GM23338 (cell line): ENCODE results near the gene NFATC3. TPM values are rescaled to one million over a fixed set of nuclear protein-coding genes. Genes with fewer than 3 reads are reported as not detected.

Experiments used
- ATAC-seq: fragments of 200-7000 bp; cut with Tn5 transposase; 3 replicates; pipeline ENCODE4 v1.9.1; 2020
- DNase-seq: peaks from one replicate; pipeline ENCODE4 v3.0.0-alpha.2; 2015; ENCODE audit warnings: low spot score
- H2AFZ ChIP-seq: fragments of 200-600 bp; sonication (generic); 2 replicates; pipeline ENCODE4 v1.8.0; 2016; ENCODE audit warnings: antibody characterized with exemption, mild to moderate bottlenecking, moderate library complexity
- H3F3A ChIP-seq: fragments of 200-600 bp; sonication (generic); replicated peaks from 2 replicates; pipeline ENCODE4 v1.8.0; 2017; ENCODE audit warnings: antibody characterized with exemption, mixed run types, low read depth
- H3K27ac ChIP-seq: fragments of 200-600 bp; sonication (generic); 2 replicates; pipeline ENCODE4 v1.6.1; 2016; ENCODE audit warnings: low read depth
- H3K27me3 ChIP-seq: fragments of 200-600 bp; sonication (generic); 2 replicates; pipeline ENCODE4 v1.8.0; 2016; ENCODE audit warnings: mild to moderate bottlenecking, mixed run types, moderate library complexity; ENCODE audit not compliant: insufficient read depth
- H3K36me3 ChIP-seq: fragments of 200-600 bp; sonication (generic); 2 replicates; pipeline ENCODE4 v1.8.0; 2016; ENCODE audit warnings: mild to moderate bottlenecking; ENCODE audit not compliant: insufficient read depth
- H3K4me1 ChIP-seq: fragments of 200-600 bp; sonication (generic); 2 replicates; pipeline ENCODE4 v1.8.0; 2016; ENCODE audit warnings: mild to moderate bottlenecking, moderate library complexity; ENCODE audit not compliant: insufficient read depth
- H3K4me2 ChIP-seq: fragments of 200-600 bp; sonication (generic); 2 replicates; pipeline ENCODE4 v1.7.1; 2017; ENCODE audit warnings: mixed run types
- H3K4me3 ChIP-seq: fragments of 200-600 bp; sonication (generic); 2 replicates; pipeline ENCODE4 v1.6.1; 2016; ENCODE audit warnings: mixed run types
- H3K79me2 ChIP-seq: fragments of 200-600 bp; sonication (generic); replicated peaks from 2 replicates; pipeline ENCODE4 v1.8.0; 2017; ENCODE audit warnings: mild to moderate bottlenecking; ENCODE audit not compliant: insufficient read depth
- H3K9me2 ChIP-seq: fragments of 200-600 bp; sonication (generic); 2 replicates; pipeline ENCODE4 v1.8.0; 2017; ENCODE audit not compliant: insufficient read depth
- H4K20me1 ChIP-seq: fragments of 200-600 bp; sonication (generic); replicated peaks from 2 replicates; pipeline ENCODE4 v1.8.0; 2017; ENCODE audit warnings: mild to moderate bottlenecking; ENCODE audit not compliant: insufficient read depth
- H3K27ac Mint-ChIP-seq: 2 replicates; pipeline ENCODE4 v1.8.0; 2020; ENCODE audit warnings: inconsistent platforms, mild to moderate bottlenecking, moderate library complexity, mixed read lengths
- H3K27me3 Mint-ChIP-seq: 3 replicates; pipeline ENCODE4 v1.8.0; 2022; ENCODE audit warnings: low read depth, mild to moderate bottlenecking, moderate library complexity, mixed read lengths, inconsistent platforms; ENCODE audit not compliant: insufficient read depth, poor library complexity
- H3K36me3 Mint-ChIP-seq: 3 replicates; pipeline ENCODE4 v1.8.0; 2021; ENCODE audit warnings: low read depth, mild to moderate bottlenecking, inconsistent platforms, moderate library complexity, mixed read lengths
- H3K4me1 Mint-ChIP-seq: 3 replicates; pipeline ENCODE4 v1.8.0; 2020; ENCODE audit warnings: mild to moderate bottlenecking, inconsistent platforms, mixed read lengths
- H3K4me3 Mint-ChIP-seq: 3 replicates; pipeline ENCODE4 v1.8.0; 2021; ENCODE audit warnings: moderate library complexity, mild to moderate bottlenecking, inconsistent platforms, mixed read lengths
- H3K9me3 Mint-ChIP-seq: 3 replicates; pipeline ENCODE4 v1.8.0; 2020; ENCODE audit warnings: moderate library complexity, mild to moderate bottlenecking, inconsistent platforms, mixed read lengths
- CREB1 ChIP-seq: fragments of 250-450 bp; sonication (Bioruptor Pico); IDR thresholded peaks from 2 replicates; pipeline ENCODE4 v1.5.0; 2020; ENCODE audit warnings: low read depth, mild to moderate bottlenecking, moderate library complexity
- CTCF ChIP-seq, 2 experiments: fragments of 200-600 bp in 1 of 2; sonication (generic) in 1 of 2; conservative IDR thresholded peaks; 2 replicates each; pipeline versions ENCODE4 v1.5.1 to v1.6.1; 2016 to 2017; ENCODE audit warnings: antibody characterized with exemption in 2 of 2, low read depth in 2 of 2, mild to moderate bottlenecking in 2 of 2, moderate library complexity in 1 of 2
- ETS1 ChIP-seq: IDR thresholded peaks from 2 replicates; pipeline ENCODE4 v1.6.1; 2016; ENCODE audit warnings: antibody characterized with exemption
- EZH2 ChIP-seq: fragments of 200-600 bp; sonication (generic); IDR thresholded peaks from one replicate; pipeline ENCODE4 v1.8.0; 2017; ENCODE audit warnings: antibody characterized with exemption, mild to moderate bottlenecking, low read depth; ENCODE audit not compliant: unreplicated experiment
- JUNB ChIP-seq: IDR thresholded peaks from one replicate; pipeline ENCODE4 v1.6.1; 2016; ENCODE audit warnings: antibody characterized with exemption; ENCODE audit not compliant: unreplicated experiment
- POLR2AphosphoS5 ChIP-seq: IDR thresholded peaks from 2 replicates; pipeline ENCODE4 v1.6.1; 2016; ENCODE audit warnings: antibody characterized with exemption, low read depth
- REST ChIP-seq: IDR thresholded peaks from one replicate; pipeline ENCODE4 v1.6.1; 2018; ENCODE audit warnings: antibody characterized with exemption; ENCODE audit not compliant: unreplicated experiment
- ZNF114 ChIP-seq: fragments of 250-450 bp; sonication (Bioruptor Pico); IDR thresholded peaks from 2 replicates; pipeline ENCODE4 v1.5.0; 2020; ENCODE audit warnings: mild to moderate bottlenecking, moderate library complexity
- ZNF462 ChIP-seq: fragments of 250-450 bp; sonication (Bioruptor Pico); IDR thresholded peaks from 2 replicates; pipeline ENCODE4 v1.5.0; 2020; ENCODE audit warnings: mild to moderate bottlenecking, moderate library complexity
- polyA plus RNA-seq: library from polyadenylated mRNA; unstranded; fragments of >200 nt; fragmentation: Nextera tagmentation; extraction: Ambion mirVana; gene quantifications from 2 replicates; pipeline ENCODE4 v1.2.1, GENCODE V29; 2016
- total RNA-seq: library from RNA; depleted of rRNA; stranded (reverse); fragments of >200 nt; shearing (Covaris generic); gene quantifications from 2 replicates; pipeline ENCODE4 v1.2.3, GENCODE V29; 2014

NFATC3 gene
- total and polyA plus RNA-seq, 2 experiments from 2014 or later: 9.2 to 40.9 TPM

GRCh38 chr16:68233085-68233834 lies 148.1 kb downstream of the NFATC3 start (continued):
- no peak for TF ChIP-seq REST

- peak overlapping the region; percentile 83 for H3K27ac Mint-ChIP-seq
- Histone ChIP-seq H3K4me2 (peak overlapping the region; percentile 99), H4K20me1 (peaks cover 18% of the 10 kb centered on the region), H3K79me2 (peaks cover 23% of the 10 kb centered on the region), H3K9me2 (no peaks in the 10 kb centered on the region), H3K27ac (0 out of 2 replicates have a peak overlapping the region, but pooled peaks have one; percentile 26), H3K4me1 (peaks cover 17% of the 10 kb centered on the region), H3K27me3 (peaks cover 2% of the 10 kb centered on the region; the same call in 1 of the 2 replicates), H3K4me3 (peak overlapping the region; percentile 98), H3K36me3 (0 out of 2 replicates have a peak, but pooled peaks cover 4% of the 10 kb centered on the region), H3F3A (peaks cover 24% of the 10 kb centered on the region), H2AFZ (no peak overlapping the region)
- TF ChIP-seq EZH2: no peak
- TF ChIP-seq ZNF114 (CRISPR knock-in tag): no peak
- no peak for TF ChIP-seq ETS1
- TF ChIP-seq CTCF (conservative IDR thresholded peaks at IDR 0.05; ENCODE audit: low read depth in 2 of 2): no peak
- TF ChIP-seq CREB1 (CRISPR knock-in tag): no peak
- TF ChIP-seq POLR2AphosphoS5: no peak
- no peak for TF ChIP-seq JUNB
- no peak for TF ChIP-seq ZNF462 (CRISPR knock-in tag)
- H3K36me3 Mint-ChIP-seq: peaks cover 40% of the 10 kb centered on the region
- peaks cover 15% of the 10 kb centered on the region for H3K27me3 Mint-ChIP-seq
- peaks cover 4% of the 10 kb centered on the region for H3K9me3 Mint-ChIP-seq
- peak overlapping the region; percentile 81 for H3K4me3 Mint-ChIP-seq
- ATAC-seq (no peak), DNase-seq (no peak)
- H3K4me1 Mint-ChIP-seq: peaks cover 25% of the 10 kb centered on the region
Observed at GRCh38 chr16:68233835-68234187, 148.6 kb downstream of the NFATC3 start.
